ENCODE data around the gene OR1L8.
"Not testable (repeated sequence)": the region's sequence is repeated elsewhere in the genome, so short reads cannot be mapped to it uniquely, and the experiment has no call there.

Gene OR1L8

DNA sequence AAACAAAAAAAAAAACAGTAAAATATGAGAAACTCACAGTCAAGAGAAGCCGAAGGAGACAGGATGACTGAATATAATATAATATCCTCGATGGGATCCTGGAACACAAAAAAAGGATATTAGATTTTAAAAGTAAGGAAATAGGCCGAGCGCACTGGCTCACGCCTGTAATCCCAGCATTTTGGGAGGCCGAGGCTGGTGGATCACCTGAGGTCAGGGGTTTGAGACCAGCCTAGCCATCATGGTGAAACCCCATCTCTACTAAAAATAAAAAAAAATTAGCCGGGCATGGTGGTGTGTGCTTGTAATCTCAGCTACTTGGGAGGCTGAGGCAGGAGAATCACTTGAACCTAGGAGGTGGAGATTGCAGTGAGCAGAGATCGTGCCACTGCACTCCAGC is at the start of gene OR1L8:
TSS of gene OR1L8 (minus strand) at position 101 of the 400 bp plus-strand sequence. CDS start 14,907 bp downstream, outside the sequence.
- not testable (repeated sequence) for DNase-seq

GRCh38 chr9:122619996-122620395 is 36.8 kb upstream of the OR1L8 start:
- no peak for DNase-seq

DNA sequence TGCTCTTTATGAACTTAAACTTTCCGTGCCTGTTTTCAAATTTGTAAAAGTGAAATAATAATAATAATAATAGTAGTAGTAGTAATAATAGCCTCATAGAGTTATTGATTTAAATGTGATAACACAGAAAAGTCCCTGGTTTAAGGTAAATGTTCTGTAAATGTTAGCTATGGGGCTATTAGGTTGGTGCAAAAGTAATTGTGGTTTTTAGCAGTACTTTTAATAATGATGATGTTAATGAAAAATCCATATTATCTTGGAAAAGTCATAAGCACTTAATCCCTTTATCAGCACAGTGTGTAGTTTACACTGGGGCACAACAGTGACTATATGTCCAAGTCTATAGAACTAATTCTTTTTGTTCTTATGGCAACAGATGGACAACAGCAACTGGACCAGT is 31.2 kb upstream of the OR1L8 start, which contains the start of gene OR1Q1:
TSS of gene OR1Q1 (plus strand) at position 377 of the 400 bp plus-strand sequence. CDS start at position 377, 0 bp downstream.
- no peak for DNase-seq

DNA sequence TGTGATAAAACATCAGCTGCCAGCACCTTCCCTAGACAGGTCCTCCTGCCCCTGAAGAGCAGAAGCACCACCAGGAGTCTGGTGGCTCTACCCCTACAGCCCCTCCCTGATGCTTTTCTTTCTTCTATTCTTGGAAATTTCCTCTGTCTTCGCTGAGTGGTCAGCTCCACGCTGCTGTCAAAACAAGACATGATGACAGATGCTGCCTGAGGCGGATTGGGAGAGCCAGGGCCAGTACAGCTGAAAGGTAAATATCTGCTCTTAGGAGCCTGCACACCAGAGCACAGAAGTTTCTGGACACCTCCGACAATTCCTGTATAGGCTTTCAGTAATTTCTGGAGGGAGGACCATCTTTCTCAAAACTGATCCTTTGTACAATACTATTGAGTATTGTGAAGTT is 26.6 kb upstream of the OR1L8 start:
- no peak for DNase-seq

DNA sequence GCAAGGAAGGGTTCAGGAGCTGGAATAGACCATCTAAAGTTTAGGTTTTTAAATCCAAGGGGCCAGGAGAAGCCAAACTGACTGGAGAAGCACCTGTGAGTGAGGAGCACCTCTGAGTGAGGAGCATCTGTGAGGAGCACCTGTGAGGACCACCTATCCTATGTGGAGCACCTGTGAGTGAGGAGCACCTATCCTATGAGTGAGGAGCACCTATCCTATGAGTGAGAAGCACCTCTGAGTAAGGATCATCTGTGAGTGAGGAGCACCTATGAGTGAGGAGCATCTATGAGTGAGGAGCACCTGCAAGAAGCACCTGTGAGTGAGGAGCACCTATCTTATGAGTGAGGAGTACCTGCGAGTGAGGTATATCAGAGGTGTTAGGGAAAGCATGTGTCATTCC is 23.4 kb upstream of the OR1L8 start:
- DNase-seq, result no peak

DNA sequence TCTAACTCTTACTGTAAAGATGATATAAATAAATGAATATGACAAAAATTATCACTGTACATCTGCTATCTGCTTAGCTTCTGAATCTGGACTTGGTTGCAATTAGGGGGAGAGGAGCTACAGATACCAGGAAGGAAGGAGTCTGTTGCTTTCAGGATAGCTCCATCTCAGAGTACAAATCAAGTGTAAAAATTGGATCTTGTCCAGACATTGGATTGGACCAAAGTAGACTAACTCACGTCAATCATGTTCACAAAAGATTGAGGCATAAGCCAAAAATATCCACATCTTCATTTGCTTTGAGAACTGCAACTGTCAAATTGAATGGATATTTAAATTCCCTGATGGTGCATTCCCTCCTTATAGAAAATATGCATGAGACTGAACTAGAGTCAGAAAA is 22.5 kb upstream of the OR1L8 start:
- DNase-seq, result no peak

- DNase-seq, result no peak
These were observed 2.8 kb downstream of the OR1L8 start for GRCh38 chr9:122580360-122580759.

GRCh38 chr9:122579874-122580273 is 3.3 kb downstream of the OR1L8 start:
- DNase-seq, result no peak

- DNase-seq, result no peak
These were observed 10.7 kb downstream of the OR1L8 start for GRCh38 chr9:122572456-122572855.

- no peak for DNase-seq
These were observed 15.3 kb downstream of the OR1L8 start for GRCh38 chr9:122567901-122568300.

DNA sequence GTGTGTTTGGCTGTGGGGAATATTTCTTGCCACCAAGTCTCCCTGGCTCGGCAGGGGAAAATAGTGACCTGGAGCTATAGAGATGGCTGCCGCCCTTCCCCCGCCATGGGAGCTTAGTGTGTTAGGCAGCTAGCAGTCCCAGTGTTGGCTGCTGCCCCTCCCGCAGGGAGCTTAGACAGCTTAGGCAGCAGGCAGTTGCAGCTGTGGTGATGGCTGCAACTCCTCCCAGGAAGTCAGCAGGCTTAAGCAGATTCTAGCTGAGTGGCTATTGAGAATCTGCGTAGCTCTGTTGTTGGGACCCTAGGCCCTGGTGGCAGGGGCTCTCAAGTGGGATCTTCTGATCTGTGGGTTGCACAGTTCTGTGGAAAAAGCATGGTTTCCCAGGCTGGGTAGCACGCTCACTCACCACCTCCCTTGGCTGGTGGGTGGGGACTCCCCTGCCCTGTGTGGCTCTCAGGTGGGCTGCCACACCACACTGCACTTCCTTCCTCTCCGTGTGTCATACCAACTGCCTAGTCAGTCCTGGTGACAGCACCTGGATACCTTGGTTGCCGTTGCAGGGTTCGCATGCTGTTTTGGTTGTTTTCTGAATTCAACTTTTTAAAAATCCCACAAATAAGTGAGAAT is 20.9 kb downstream of the OR1L8 start:
- no peak for DNase-seq

DNA sequence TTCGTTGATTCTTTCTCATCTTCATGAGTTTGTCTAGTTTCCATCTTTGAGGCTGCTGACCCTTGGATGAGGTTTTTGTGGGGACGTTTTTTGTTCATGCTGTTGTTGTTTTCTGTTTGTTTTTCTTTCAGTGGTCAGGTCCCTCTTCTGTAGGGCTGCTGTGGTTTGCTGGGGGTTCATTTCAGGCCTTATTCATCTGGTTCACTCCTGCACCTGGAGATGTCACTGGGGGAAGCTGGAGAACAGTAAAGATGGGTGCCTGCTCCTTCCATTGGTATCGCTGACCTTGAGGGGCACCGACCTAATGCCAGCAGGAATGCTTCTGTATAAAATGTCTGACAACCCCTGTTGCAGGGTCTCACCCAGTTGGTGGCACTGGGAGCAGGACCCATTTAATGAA is 21.7 kb downstream of the OR1L8 start:
- no peak for DNase-seq

DNA sequence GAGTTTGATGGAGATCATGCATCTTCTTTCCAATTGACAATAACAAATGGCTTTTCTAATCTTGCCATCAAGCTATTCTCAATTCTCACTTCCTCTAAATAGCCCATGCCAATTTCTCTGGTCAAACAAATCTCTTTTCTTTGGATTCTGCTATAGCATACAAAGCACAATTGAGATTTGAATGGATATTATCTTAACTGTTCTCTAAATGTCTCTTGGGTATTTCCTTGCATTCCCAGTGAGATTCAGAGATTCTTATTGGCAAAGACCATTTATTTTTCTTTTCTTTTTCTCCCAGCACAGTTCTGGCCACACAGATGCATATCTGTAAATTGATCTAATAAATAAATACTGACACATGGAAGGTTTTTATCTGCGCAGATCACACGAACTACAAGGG is 30.4 kb downstream of the OR1L8 start, which contains the start of gene OR1N2:
TSS of gene OR1N2 (plus strand) at position 301 of the 400 bp plus-strand sequence. CDS start 100 bp downstream, outside the sequence.
- DNase-seq, result no peak

- DNase-seq, result no peak
These were observed 31.8 kb downstream of the OR1L8 start for GRCh38 chr9:122551371-122551770.

GRCh38 chr9:122546196-122546595 is 37.0 kb downstream of the OR1L8 start:
- no peak for DNase-seq

DNA sequence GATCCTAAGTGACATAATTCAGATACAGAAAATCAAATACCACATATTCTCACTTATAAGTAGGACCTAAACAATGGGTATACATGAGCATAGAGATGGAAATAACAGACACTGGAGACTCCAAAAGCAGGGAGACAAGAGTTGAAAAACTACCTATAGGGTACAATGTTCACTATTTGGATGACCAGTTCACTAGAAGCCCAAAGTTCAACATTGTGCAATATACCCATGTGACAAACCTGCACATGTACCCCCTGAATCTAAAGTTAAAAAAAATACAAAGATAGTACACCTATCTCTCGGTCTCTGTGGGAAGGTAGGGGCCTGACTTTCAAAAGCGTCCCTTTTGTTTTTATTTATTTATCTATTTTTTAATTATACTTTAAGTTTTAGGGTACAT is 44.4 kb downstream of the OR1L8 start:
- DNase-seq, result no peak

DNA sequence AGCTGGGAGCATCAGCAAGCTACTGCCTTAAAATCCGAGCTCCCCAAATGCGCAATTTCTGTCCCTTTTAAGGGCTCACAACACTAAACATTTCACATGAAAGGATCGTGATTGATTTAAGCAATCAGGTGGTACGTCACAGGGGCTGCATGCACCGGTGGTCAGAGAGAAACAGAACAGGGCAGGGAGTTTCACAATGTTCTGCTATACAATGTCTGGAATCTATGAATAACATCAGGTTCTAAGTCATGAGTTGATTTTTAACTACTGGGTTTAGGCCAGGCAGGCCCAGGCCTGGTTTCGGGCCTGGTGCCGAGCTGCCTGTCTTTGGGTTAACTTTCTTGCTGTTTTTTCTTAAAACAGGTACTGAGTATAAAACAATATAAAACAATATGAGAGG is 46.1 kb downstream of the OR1L8 start:
- not testable (repeated sequence) for DNase-seq

DNA sequence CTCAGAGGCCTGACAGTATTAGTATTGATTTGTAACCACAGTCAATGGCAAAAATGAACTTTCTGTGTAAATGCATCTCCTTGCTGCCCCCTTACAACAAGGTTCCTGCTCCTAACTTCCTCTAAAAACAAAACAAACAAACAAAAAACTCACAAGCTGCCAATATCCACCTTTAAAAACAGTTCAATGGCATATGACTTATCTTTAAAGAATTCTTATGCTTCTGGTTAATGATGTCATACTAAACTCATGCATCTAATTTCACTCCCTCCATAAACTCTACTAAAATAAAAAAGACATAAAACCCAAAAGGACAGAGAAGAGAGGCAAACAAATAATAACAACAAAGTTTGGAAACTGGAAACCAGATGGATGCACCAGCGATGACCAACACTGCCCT is 47.0 kb downstream of the OR1L8 start:
- DNase-seq, result no peak

DNA sequence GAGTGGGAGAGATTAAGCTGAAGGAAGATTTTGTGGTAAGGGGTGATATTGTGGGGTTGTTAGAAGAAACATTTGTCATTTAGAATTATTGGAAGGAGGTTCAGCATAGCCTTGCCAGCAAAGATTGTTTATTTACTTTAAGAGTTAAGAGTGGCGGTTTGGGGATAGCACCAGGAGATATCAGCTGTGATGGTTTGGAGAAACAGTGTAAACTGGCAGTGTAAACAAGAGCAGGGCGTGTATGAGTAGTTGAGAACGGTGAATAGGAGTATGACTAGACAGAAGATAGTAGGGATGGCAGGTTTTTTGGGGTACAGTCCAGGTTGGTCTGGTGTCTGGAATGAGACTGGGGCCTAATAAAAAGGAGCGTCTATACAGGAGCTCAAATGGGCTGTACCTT is 52.0 kb downstream of the OR1L8 start:
- DNase-seq, result not testable (repeated sequence)

DNA sequence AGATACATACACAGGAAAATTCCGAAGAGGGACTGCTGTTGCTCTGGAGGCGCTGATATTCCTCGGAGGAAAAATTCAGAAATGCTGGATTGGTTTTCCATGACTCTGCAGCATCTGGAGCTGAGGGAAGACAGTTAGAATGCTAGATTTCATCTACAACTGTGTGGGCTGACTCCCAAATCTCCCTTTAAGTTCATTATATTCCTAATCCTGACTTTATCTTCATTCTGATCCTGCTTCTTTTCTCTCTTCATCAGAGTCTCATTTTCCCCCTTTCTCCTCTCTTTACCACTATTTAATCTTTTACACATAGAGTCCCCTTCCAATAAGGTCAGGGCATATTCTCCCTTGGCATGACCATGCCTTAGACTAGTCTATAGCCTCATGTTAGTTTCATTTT is 56.0 kb downstream of the OR1L8 start, which contains the start of gene OR1N1:
TSS of gene OR1N1 (minus strand) at position 101 of the 400 bp plus-strand sequence. CDS start at position 101, 0 bp downstream.
- DNase-seq, result no peak

- no peak for DNase-seq
These were observed 56.6 kb downstream of the OR1L8 start for GRCh38 chr9:122526602-122527001.

DNA sequence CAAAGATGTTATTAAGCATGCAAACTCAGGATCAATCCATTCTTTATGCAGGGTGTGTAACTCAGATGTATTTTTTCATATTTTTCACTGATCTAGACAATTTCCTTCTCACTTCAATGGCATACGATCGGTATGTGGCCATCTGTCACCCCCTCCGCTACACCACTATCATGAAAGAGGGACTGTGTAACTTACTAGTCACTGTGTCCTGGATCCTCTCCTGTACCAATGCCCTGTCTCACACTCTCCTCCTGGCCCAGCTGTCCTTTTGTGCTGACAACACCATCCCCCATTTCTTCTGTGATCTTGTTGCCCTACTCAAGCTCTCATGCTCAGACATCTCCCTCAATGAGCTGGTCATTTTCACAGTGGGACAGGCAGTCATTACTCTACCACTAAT is 63.8 kb downstream of the OR1L8 start:
- no peak for DNase-seq

DNA sequence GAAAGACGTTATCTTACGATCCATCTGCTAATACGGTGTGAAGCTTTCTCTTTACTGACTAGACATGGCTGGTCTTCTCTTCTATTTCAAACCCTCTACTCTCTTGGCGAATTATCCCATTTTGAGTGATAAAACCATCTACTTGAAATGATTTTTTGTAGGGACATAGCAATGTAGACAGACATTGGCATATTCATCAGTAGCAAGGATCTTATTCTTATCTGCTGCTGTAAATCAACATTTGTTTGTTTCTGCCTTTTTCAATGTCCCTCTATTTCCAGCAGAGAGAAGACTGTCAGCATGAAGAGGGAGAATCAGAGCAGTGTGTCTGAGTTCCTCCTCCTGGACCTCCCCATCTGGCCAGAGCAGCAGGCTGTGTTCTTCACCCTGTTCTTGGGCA is 64.3 kb downstream of the OR1L8 start, which contains the start of gene OR1J4:
TSS of gene OR1J4 (plus strand) at position 301 of the 400 bp plus-strand sequence. CDS start at position 301, 0 bp downstream.
- no peak for DNase-seq

- no peak for DNase-seq
These were observed 65.0 kb downstream of the OR1L8 start for GRCh38 chr9:122518226-122518625.

All from CD4-positive, alpha-beta T cell treated with Interleukin-10 for 1 hour (primary cell).